Transverse colon (tissue), 4 donors: ENCODE data around the gene UQCC2.

Source experiments
- POLR2AphosphoS5 ChIP-seq, 3 donors: sonication (generic); formaldehyde crosslinking; IDR thresholded peaks; one replicate each; pipeline ENCODE4 v1.6.1; 2016; ENCODE audit warnings: antibody characterized with exemption in 3 of 3
- TF ChIP-seq, protein P1 (sequence below), 5 experiments: fragments of 200-600 bp in 3 of 5; fragments of 450-650 bp in 2 of 5; sonication (generic) in 3 of 5; IDR thresholded peaks; 1 replicate in 2 of 5; 2 replicates in 3 of 5; pipeline ENCODE4 v1.5.1; 2016 to 2017; ENCODE audit warnings: antibody characterized with exemption in 5 of 5, inconsistent platforms in 3 of 5, mild to moderate bottlenecking in 2 of 5, moderate library complexity in 1 of 5

DNA sequence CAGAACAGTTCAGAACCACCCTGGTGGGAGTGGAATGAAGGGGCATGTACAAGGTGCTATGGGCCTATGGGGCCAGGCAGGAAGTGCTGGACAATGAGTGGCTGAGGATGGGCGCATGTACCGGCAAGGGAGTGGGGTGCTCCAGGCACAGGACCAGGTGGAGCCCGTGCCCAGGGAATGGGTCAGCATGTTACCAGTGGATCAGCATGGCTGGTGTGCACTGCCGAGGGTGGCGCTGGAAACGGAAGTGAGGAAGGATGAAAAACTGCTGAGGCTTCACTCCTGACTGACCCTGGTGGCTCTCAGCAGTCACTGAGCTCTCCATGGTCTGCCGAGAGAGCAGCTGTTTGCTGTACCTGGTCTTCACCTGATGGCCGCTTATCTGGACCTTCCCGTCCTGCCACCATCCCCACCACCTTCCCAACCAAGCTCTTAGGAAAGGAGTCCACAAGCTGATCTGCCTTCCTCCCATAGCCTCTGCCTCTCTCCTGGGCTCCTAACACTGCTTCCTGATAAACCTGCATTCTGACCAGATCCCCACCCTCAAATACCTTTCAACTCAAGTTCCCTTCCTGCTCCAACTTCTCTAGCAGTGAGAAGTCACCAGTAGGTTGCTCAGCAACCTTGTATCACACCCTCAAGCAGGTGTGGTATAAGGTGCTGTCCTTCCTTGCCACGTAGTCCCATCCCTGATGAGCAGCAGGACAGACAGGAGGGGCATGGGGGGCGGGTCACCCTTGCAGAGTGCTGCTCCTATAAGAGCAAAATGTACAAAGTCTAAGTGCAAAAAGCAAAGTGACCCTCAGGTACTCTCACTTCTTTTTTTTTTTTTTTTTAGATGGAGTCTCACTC lies 7.1 kb downstream of the UQCC2 start:
- TF ChIP-seq, protein P1, sequence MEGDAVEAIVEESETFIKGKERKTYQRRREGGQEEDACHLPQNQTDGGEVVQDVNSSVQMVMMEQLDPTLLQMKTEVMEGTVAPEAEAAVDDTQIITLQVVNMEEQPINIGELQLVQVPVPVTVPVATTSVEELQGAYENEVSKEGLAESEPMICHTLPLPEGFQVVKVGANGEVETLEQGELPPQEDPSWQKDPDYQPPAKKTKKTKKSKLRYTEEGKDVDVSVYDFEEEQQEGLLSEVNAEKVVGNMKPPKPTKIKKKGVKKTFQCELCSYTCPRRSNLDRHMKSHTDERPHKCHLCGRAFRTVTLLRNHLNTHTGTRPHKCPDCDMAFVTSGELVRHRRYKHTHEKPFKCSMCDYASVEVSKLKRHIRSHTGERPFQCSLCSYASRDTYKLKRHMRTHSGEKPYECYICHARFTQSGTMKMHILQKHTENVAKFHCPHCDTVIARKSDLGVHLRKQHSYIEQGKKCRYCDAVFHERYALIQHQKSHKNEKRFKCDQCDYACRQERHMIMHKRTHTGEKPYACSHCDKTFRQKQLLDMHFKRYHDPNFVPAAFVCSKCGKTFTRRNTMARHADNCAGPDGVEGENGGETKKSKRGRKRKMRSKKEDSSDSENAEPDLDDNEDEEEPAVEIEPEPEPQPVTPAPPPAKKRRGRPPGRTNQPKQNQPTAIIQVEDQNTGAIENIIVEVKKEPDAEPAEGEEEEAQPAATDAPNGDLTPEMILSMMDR (IDR thresholded peaks at IDR 0.05): no peak
- no peak for TF ChIP-seq POLR2AphosphoS5 (IDR thresholded peaks at IDR 0.05)
